ENCODE results near the gene CRACDL.

Gene CRACDL

DNA sequence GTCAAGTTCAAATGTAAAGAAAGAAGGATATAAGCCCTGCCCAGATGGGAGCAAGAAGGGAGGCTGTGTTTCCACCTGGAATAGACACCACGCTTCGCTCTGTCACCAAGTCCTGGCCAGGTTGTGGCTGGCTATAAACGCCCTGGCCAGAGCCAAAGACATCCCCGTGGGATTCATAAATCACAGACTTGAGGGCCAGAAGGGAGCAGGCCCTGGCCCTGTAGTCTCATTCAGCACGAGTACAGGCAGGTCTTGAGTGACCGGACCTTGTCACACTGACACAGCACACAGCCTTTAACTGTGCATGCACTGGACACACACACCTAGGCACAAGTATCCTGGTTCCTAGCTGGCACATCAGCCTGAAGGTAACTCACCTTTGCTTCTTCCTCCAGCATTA is 110.6 kb downstream of the CRACDL start:
- TF ChIP-seq NFIC (IDR thresholded peaks at IDR 0.05) (no peak), EGR1 (IDR thresholded peaks at IDR 0.05) (no peak), TAF1 (IDR thresholded peaks at IDR 0.05; ENCODE audit: low read depth) (no peak), RAD21 (IDR thresholded peaks at IDR 0.05; ENCODE audit: low read depth) (no peak), YY1 (IDR thresholded peaks at IDR 0.05; ENCODE audit: low read depth) (no peak), ZBTB7A (IDR thresholded peaks at IDR 0.05; ENCODE audit: low read depth) (no peak), CREB1 (IDR thresholded peaks at IDR 0.05; ENCODE audit: low read depth) (no peak), TCF12 (IDR thresholded peaks at IDR 0.05; ENCODE audit: low read depth) (no peak), REST (IDR thresholded peaks at IDR 0.05; ENCODE audit: low read depth) (no peak), TEAD4 (IDR thresholded peaks at IDR 0.05) (no peak), FOXM1 (IDR thresholded peaks at IDR 0.05; ENCODE audit: borderline replicate concordance, low read depth) (no peak), EP300 (IDR thresholded peaks at IDR 0.05; ENCODE audit: borderline replicate concordance) (no peak)
- TF ChIP-seq, protein P1, sequence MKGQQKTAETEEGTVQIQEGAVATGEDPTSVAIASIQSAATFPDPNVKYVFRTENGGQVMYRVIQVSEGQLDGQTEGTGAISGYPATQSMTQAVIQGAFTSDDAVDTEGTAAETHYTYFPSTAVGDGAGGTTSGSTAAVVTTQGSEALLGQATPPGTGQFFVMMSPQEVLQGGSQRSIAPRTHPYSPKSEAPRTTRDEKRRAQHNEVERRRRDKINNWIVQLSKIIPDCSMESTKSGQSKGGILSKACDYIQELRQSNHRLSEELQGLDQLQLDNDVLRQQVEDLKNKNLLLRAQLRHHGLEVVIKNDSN (IDR thresholded peaks at IDR 0.05), result no peak
- TF ChIP-seq, protein P2, sequence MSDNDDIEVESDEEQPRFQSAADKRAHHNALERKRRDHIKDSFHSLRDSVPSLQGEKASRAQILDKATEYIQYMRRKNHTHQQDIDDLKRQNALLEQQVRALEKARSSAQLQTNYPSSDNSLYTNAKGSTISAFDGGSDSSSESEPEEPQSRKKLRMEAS (IDR thresholded peaks at IDR 0.05), result no peak

DNA sequence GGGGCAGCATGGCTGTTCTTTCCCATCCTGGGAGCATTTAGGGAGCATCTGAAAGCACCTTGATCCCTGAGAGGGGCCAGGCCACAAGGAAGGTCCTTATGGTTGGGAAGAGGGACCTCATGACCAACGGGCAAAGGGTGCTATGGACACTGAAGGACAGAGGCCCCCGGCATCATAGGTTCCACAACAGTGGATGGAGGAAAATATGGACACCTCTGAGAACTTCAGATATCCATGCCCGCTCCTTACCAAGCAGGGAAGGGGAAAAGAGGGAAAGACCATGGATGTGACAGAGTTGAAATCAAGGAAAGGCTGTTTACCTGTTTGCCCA is 111.0 kb downstream of the CRACDL start:
- TF ChIP-seq CEBPB (IDR thresholded peaks at IDR 0.05) (no peak), RAD21 (IDR thresholded peaks at IDR 0.05; ENCODE audit: low read depth) (no peak), NFIC (IDR thresholded peaks at IDR 0.05) (no peak), TEAD4 (IDR thresholded peaks at IDR 0.05) (no peak), FOXM1 (IDR thresholded peaks at IDR 0.05; ENCODE audit: borderline replicate concordance, low read depth) (no peak), REST (IDR thresholded peaks at IDR 0.05; ENCODE audit: low read depth) (no peak), TCF12 (IDR thresholded peaks at IDR 0.05; ENCODE audit: low read depth) (no peak), YY1 (IDR thresholded peaks at IDR 0.05; ENCODE audit: low read depth) (no peak), EP300 (IDR thresholded peaks at IDR 0.05; ENCODE audit: borderline replicate concordance) (no peak), EGR1 (IDR thresholded peaks at IDR 0.05) (no peak), CREB1 (IDR thresholded peaks at IDR 0.05; ENCODE audit: low read depth) (no peak), TAF1 (IDR thresholded peaks at IDR 0.05; ENCODE audit: low read depth) (no peak), ZBTB7A (IDR thresholded peaks at IDR 0.05; ENCODE audit: low read depth) (no peak)
- TF ChIP-seq, protein P2 (IDR thresholded peaks at IDR 0.05), result no peak
- TF ChIP-seq, protein P1 (IDR thresholded peaks at IDR 0.05), result no peak

DNA sequence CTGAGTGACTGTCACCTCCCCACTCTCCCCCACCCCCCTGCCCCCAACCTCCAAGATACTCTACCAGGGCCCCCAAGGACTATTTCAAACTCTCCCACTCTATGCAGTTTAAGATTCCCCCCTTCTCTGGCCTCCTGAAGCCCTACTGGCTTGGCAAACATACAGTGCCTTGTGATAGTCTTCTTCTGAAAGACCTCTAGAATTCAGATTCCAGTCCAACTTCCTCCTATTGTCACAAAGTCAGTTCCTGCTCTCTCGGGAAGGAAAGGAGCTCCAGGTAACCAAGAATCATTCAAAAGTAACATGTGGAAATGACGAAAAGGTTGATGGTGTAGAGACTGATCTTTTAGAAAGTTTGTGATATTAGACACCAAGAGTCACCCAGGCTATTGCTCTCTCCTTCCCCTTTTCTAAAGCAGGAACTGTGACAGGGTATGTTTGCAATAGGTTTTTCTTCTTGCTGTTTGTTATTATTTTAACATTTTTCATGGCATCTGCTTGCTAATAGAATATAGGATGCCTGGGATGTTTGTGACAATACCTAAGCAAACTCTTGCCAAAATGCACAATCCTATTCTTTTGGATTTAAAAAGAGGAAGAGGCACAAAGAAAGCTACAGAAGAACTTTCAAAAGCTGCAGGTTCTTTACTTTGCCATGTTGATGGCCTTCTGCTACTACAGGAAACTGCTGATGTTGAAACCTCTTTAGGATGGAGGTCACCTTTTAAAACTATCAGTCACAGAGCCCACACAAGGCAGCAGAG is 111.6 kb downstream of the CRACDL start:
- TF ChIP-seq TEAD4 (IDR thresholded peaks at IDR 0.05), result no peak
- TF ChIP-seq YY1 (IDR thresholded peaks at IDR 0.05; ENCODE audit: low read depth), result no peak
- no peak for TF ChIP-seq NFIC (IDR thresholded peaks at IDR 0.05)
- TF ChIP-seq FOXM1 (IDR thresholded peaks at IDR 0.05; ENCODE audit: borderline replicate concordance, low read depth), result no peak
- no peak for TF ChIP-seq EGR1 (IDR thresholded peaks at IDR 0.05)
- no peak for TF ChIP-seq TAF1 (IDR thresholded peaks at IDR 0.05; ENCODE audit: low read depth)
- no peak for TF ChIP-seq EP300 (IDR thresholded peaks at IDR 0.05; ENCODE audit: borderline replicate concordance)
- TF ChIP-seq TCF12 (IDR thresholded peaks at IDR 0.05; ENCODE audit: low read depth), result no peak
- TF ChIP-seq ZBTB7A (IDR thresholded peaks at IDR 0.05; ENCODE audit: low read depth), result no peak
- TF ChIP-seq RAD21 (IDR thresholded peaks at IDR 0.05; ENCODE audit: low read depth), result no peak
- no peak for TF ChIP-seq REST (IDR thresholded peaks at IDR 0.05; ENCODE audit: low read depth)
- TF ChIP-seq CEBPB (IDR thresholded peaks at IDR 0.05), result no peak
- TF ChIP-seq CREB1 (IDR thresholded peaks at IDR 0.05; ENCODE audit: low read depth), result no peak
- TF ChIP-seq, protein P2 (IDR thresholded peaks at IDR 0.05), result no peak
- TF ChIP-seq, protein P1 (IDR thresholded peaks at IDR 0.05), result no peak
